ENCODE results near the gene PCAT6.

- TF ChIP-seq, protein P1, sequence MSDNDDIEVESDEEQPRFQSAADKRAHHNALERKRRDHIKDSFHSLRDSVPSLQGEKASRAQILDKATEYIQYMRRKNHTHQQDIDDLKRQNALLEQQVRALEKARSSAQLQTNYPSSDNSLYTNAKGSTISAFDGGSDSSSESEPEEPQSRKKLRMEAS (IDR thresholded peaks at IDR 0.05; ENCODE audit: insufficient read depth, insufficient read length), result no peak
- TF ChIP-seq, protein P2, sequence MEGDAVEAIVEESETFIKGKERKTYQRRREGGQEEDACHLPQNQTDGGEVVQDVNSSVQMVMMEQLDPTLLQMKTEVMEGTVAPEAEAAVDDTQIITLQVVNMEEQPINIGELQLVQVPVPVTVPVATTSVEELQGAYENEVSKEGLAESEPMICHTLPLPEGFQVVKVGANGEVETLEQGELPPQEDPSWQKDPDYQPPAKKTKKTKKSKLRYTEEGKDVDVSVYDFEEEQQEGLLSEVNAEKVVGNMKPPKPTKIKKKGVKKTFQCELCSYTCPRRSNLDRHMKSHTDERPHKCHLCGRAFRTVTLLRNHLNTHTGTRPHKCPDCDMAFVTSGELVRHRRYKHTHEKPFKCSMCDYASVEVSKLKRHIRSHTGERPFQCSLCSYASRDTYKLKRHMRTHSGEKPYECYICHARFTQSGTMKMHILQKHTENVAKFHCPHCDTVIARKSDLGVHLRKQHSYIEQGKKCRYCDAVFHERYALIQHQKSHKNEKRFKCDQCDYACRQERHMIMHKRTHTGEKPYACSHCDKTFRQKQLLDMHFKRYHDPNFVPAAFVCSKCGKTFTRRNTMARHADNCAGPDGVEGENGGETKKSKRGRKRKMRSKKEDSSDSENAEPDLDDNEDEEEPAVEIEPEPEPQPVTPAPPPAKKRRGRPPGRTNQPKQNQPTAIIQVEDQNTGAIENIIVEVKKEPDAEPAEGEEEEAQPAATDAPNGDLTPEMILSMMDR (IDR thresholded peaks at IDR 0.05; ENCODE audit: extremely low read depth in 1 of 2, insufficient read depth in 1 of 2, low read depth in 1 of 2, low read length in 2 of 2), result no peak
These were observed 6.6 kb upstream of the PCAT6 start for GRCh38 chr1:202804126-202804525.
